A673 (cell line): Measurements from ENCODE around the gene ADM. TPM values are rescaled to one million over a fixed set of nuclear protein-coding genes. Genes with fewer than 3 reads are reported as not detected.

Experiments
- BruUV-seq: library from RNA; stranded (reverse); fragments of 400-500 nt; replicated peaks from 2 replicates; lab custom pipeline; 2021; lab: Mats Ljungman, UMichigan
- CTCF ChIA-PET: fragments of 300-600 bp; sonication (Branson Sonifier 250); formaldehyde crosslinking; loops from one replicate; lab custom pipeline; 2022; ENCODE audit warnings: antibody characterized with exemption; lab: Charles Lee
- POLR2A ChIA-PET: fragments of 300-600 bp; sonication (Branson Sonifier 250); formaldehyde crosslinking; loops from one replicate; lab custom pipeline; 2022; ENCODE audit warnings: antibody characterized with exemption; ENCODE audit not compliant: low non-redundant PET; lab: Charles Lee
- DNase-seq: peaks from one replicate; pipeline ENCODE4 v3.0.0-alpha.2; 2015; ENCODE audit warnings: low spot score
- H3K27ac ChIP-seq: fragments of 200-600 bp; sonication (generic); 2 replicates; pipeline ENCODE4 v1.5.1; 2016; ENCODE audit warnings: mixed run types, low read depth, mild to moderate bottlenecking, mixed read lengths, antibody characterized with exemption, low read length; ENCODE audit not compliant: poor library complexity, severe bottlenecking
- H3K27me3 ChIP-seq: fragments of 200-600 bp; sonication (generic); replicated peaks from 2 replicates; pipeline ENCODE4 v1.6.1; 2017; ENCODE audit warnings: mixed run types, low read depth, mild to moderate bottlenecking, mixed read lengths, antibody characterized with exemption, low read length; ENCODE audit not compliant: insufficient read depth, poor library complexity
- H3K36me3 ChIP-seq: fragments of 200-600 bp; sonication (generic); 2 replicates; pipeline ENCODE4 v1.6.1; 2016; ENCODE audit warnings: mixed run types, mild to moderate bottlenecking, mixed read lengths, antibody characterized with exemption, low read length; ENCODE audit not compliant: insufficient read depth, poor library complexity, severe bottlenecking
- H3K4me1 ChIP-seq: fragments of 200-600 bp; sonication (generic); 2 replicates; pipeline ENCODE4 v1.6.1; 2017; ENCODE audit warnings: mixed run types, mild to moderate bottlenecking, mixed read lengths, antibody characterized with exemption, low read length; ENCODE audit not compliant: insufficient read depth, poor library complexity, severe bottlenecking
- H3K4me3 ChIP-seq: fragments of 200-600 bp; sonication (generic); 2 replicates; pipeline ENCODE4 v1.5.1; 2016; ENCODE audit warnings: low read depth, mixed run types, mild to moderate bottlenecking, mixed read lengths, low read length; ENCODE audit not compliant: poor library complexity, severe bottlenecking
- H3K9me3 ChIP-seq: fragments of 200-600 bp; sonication (generic); 2 replicates; pipeline ENCODE4 v1.6.1; 2016; ENCODE audit warnings: mixed run types, low read depth, mild to moderate bottlenecking, mixed read lengths, antibody characterized with exemption, low read length; ENCODE audit not compliant: poor library complexity, severe bottlenecking
- CTCF ChIP-seq: fragments of 300-800, 200-600 bp; sonication (generic); conservative IDR thresholded peaks from 2 replicates; pipeline ENCODE4 v1.5.1; 2017; ENCODE audit warnings: low read depth, mild to moderate bottlenecking, antibody characterized with exemption, low read length, moderate library complexity, mixed read lengths
- EZH2 ChIP-seq: fragments of 200-600 bp; sonication (generic); IDR thresholded peaks from 2 replicates; pipeline ENCODE4 v1.6.1; 2017; ENCODE audit warnings: borderline replicate concordance, low read depth, mild to moderate bottlenecking, mixed read lengths, antibody characterized with exemption, low read length; ENCODE audit not compliant: poor library complexity, severe bottlenecking
- intact Hi-C: fragments of 100-400 bp; cut with micrococcal nuclease; formaldehyde crosslinking; loops from one replicate; pipeline ENCODE4 v1.10.0; 2022; ENCODE audit not compliant: unreplicated experiment
- total RNA-seq: library from RNA; stranded (reverse); gene quantifications from 2 replicates; pipeline ENCODE4 v1.2.3, GENCODE V29; 2021

Gene ADM
- total RNA-seq, 1 experiment from 2014 or later = 3.8 TPM

GRCh38 chr11:10323793-10324170 lies 18.9 kb downstream of the ADM start:
- H3K9me3 ChIP-seq = no peaks in the 10 kb centered on the region
- TF ChIP-seq CTCF (no peak), EZH2 (no peak)
- H3K4me1 ChIP-seq = peaks cover 12% of the 10 kb centered on the region
- no peak for DNase-seq
- intact Hi-C loops = loop anchor here (2.0 to 5.0 kb wide), 2 partner anchors 414 to 565 kb away; no protein-coding TSS in a partner anchor
- H3K27me3 ChIP-seq = no peaks in the 10 kb centered on the region
- POLR2A ChIA-PET = no interaction called here
- H3K4me3 ChIP-seq = no peak overlapping the region
- no peak overlapping the region for H3K27ac ChIP-seq
- CTCF ChIA-PET = interaction anchor here (1.2 kb wide), 1 partner anchor 43 kb away, joined by 3 read pairs; no protein-coding TSS in a partner anchor
- no TSS peak for BruUV-seq
- H3K36me3 ChIP-seq = no peaks in the 10 kb centered on the region

GRCh38 chr11:10324474-10324873 lies 19.6 kb downstream of the ADM start:
- Histone ChIP-seq H3K4me1 (peaks cover 12% of the 10 kb centered on the region), H3K36me3 (no peaks in the 10 kb centered on the region), H3K27ac (no peak overlapping the region), H3K9me3 (no peaks in the 10 kb centered on the region), H3K27me3 (no peaks in the 10 kb centered on the region), H3K4me3 (no peak overlapping the region)
- ChIA-PET POLR2A (interaction anchor here (0.5 kb wide), 1 partner anchor 70 kb away, joined by 5 read pairs; no protein-coding TSS in a partner anchor), CTCF (interaction anchor here (0.6 kb wide), 1 partner anchor 66 kb away, joined by 9 read pairs; no protein-coding TSS in a partner anchor)
- no peak for DNase-seq
- TF ChIP-seq CTCF (no peak), EZH2 (no peak)
- intact Hi-C loops = loop anchor here (5.0 kb wide), 1 partner anchor 413 kb away; no protein-coding TSS in a partner anchor
- BruUV-seq = no TSS peak

- intact Hi-C loops = no loop called here
- ChIA-PET CTCF (interaction anchor here (1.1 kb wide), 1 partner anchor 41 kb away, joined by 4 read pairs; no protein-coding TSS in a partner anchor), POLR2A (no interaction called here)
- BruUV-seq = no TSS peak
- Histone ChIP-seq H3K4me1 (peaks cover 12% of the 10 kb centered on the region), H3K27me3 (no peaks in the 10 kb centered on the region), H3K9me3 (no peaks in the 10 kb centered on the region), H3K36me3 (no peaks in the 10 kb centered on the region), H3K4me3 (no peak overlapping the region), H3K27ac (no peak overlapping the region)
- TF ChIP-seq EZH2 (no peak), CTCF (no peak)
- no peak for DNase-seq
Observed at GRCh38 chr11:10325277-10326011, 20.6 kb downstream of the ADM start.
